IMR-90 (cell line): ENCODE results near the gene PLXNA1. TPM values are rescaled to one million over a fixed set of nuclear protein-coding genes. Genes with fewer than 3 reads are reported as not detected.

ENCODE experiments used
- ATAC-seq: fragments of 200-7000 bp; cut with Tn5 transposase; 2 replicates; pipeline ENCODE4 v1.9.1; 2020; ENCODE audit warnings: low read depth, mild to moderate bottlenecking, moderate library complexity
- BruUV-seq: library from RNA; stranded (reverse); fragments of 400-500 nt; replicated peaks from 2 replicates; lab custom pipeline; 2021; lab: Mats Ljungman, UMichigan
- CTCF ChIA-PET: fragments of 300-600 bp; formaldehyde crosslinking; extraction: SDS; loops from one replicate; lab custom pipeline; 2021; ENCODE audit warnings: antibody characterized with exemption; lab: Yijun Ruan, JAX
- POLR2A ChIA-PET: fragments of 300-600 bp; sonication (Branson Sonifier 250); formaldehyde crosslinking; loops from one replicate; lab custom pipeline; 2022; ENCODE audit warnings: antibody characterized with exemption; ENCODE audit not compliant: unreplicated experiment; lab: Charles Lee
- DNase-seq: peaks from one replicate; pipeline ENCODE4 v3.0.0; 2013
- H2AFZ ChIP-seq: replicated peaks from 2 replicates; pipeline ENCODE3; 2013; ENCODE audit warnings: low read length, mild to moderate bottlenecking; ENCODE audit not compliant: poor library complexity
- H2AK5ac ChIP-seq: 2 replicates; pipeline ENCODE4 v1.6.1; 2013; ENCODE audit warnings: low read depth, low read length, inconsistent platforms
- H2AK9ac ChIP-seq: replicated peaks from 2 replicates; pipeline ENCODE3; 2013; ENCODE audit warnings: mild to moderate bottlenecking, low read depth, low read length, moderate library complexity; ENCODE audit not compliant: poor library complexity
- H2BK120ac ChIP-seq: 2 replicates; pipeline ENCODE4 v1.6.1; 2013; ENCODE audit warnings: low read depth, low read length, inconsistent platforms
- H2BK15ac ChIP-seq: 3 replicates; pipeline ENCODE4 v1.6.1; 2013; ENCODE audit warnings: low read depth, low read length, inconsistent platforms
- H2BK20ac ChIP-seq: 2 replicates; pipeline ENCODE4 v1.6.1; 2013; ENCODE audit warnings: low read depth, mild to moderate bottlenecking, inconsistent platforms, low read length, moderate library complexity
- H2BK5ac ChIP-seq: 2 replicates; pipeline ENCODE4 v1.6.1; 2013; ENCODE audit warnings: mild to moderate bottlenecking, low read depth, low read length, inconsistent platforms; ENCODE audit not compliant: poor library complexity, severe bottlenecking
- H3K14ac ChIP-seq: replicated peaks from 2 replicates; pipeline ENCODE4 v1.6.1; 2013; ENCODE audit warnings: low read depth, low read length, inconsistent platforms
- H3K18ac ChIP-seq: 2 replicates; pipeline ENCODE4 v1.6.1; 2013; ENCODE audit warnings: low read depth, low read length, control low read depth
- H3K23ac ChIP-seq: 2 replicates; pipeline ENCODE4 v1.6.1; 2013; ENCODE audit warnings: low read depth, low read length, inconsistent platforms
- H3K27ac ChIP-seq: 2 replicates; pipeline ENCODE4 v1.5.1; 2013; ENCODE audit warnings: mild to moderate bottlenecking, control low read depth, low read length; ENCODE audit not compliant: insufficient read depth
- H3K27me3 ChIP-seq: 2 replicates; pipeline ENCODE4 v1.6.1; 2013; ENCODE audit warnings: low read length; ENCODE audit not compliant: control insufficient read depth, insufficient read depth
- H3K36me3 ChIP-seq: 2 replicates; pipeline ENCODE4 v1.6.1; 2013; ENCODE audit warnings: low read length, mixed read lengths; ENCODE audit not compliant: control insufficient read depth, insufficient read depth
- H3K4ac ChIP-seq: 2 replicates; pipeline ENCODE4 v1.6.1; 2013; ENCODE audit warnings: low read depth, low read length, inconsistent platforms
- H3K4me1 ChIP-seq: 2 replicates; pipeline ENCODE4 v1.6.1; 2013; ENCODE audit warnings: low read length, mixed read lengths; ENCODE audit not compliant: control insufficient read depth, insufficient read depth
- H3K4me2 ChIP-seq: 2 replicates; pipeline ENCODE4 v1.6.1; 2013; ENCODE audit warnings: low read depth, mild to moderate bottlenecking, control low read depth, low read length, moderate library complexity
- H3K4me3 ChIP-seq: 2 replicates; pipeline ENCODE4 v1.5.1; 2013; ENCODE audit warnings: low read depth, mild to moderate bottlenecking, control low read depth, low read length, moderate library complexity; ENCODE audit not compliant: insufficient read depth
- H3K56ac ChIP-seq: 2 replicates; pipeline ENCODE4 v1.6.1; 2013; ENCODE audit warnings: low read length, inconsistent platforms; ENCODE audit not compliant: insufficient read depth; ENCODE audit errors: extremely low read depth
- H3K79me1 ChIP-seq, 2 experiments: 2 replicates each; pipeline ENCODE4 v1.6.1; 2013; ENCODE audit warnings: low read length in 2 of 2, inconsistent platforms in 1 of 2, low read depth in 1 of 2
- H3K9ac ChIP-seq: 2 replicates; pipeline ENCODE4 v1.6.1; 2013; ENCODE audit warnings: low read depth, low read length, control low read depth
- H3K9me1 ChIP-seq: 2 replicates; pipeline ENCODE4 v1.6.1; 2013; ENCODE audit warnings: low read length, inconsistent platforms; ENCODE audit not compliant: insufficient read depth
- H3K9me3 ChIP-seq: 2 replicates; pipeline ENCODE4 v1.6.1; 2013; ENCODE audit warnings: low read length; ENCODE audit not compliant: control insufficient read depth, insufficient read depth
- H4K20me1 ChIP-seq: 2 replicates; pipeline ENCODE4 v1.6.1; 2013; ENCODE audit warnings: low read length, inconsistent platforms; ENCODE audit not compliant: insufficient read depth
- H4K5ac ChIP-seq: 2 replicates; pipeline ENCODE4 v1.6.1; 2013; ENCODE audit warnings: mild to moderate bottlenecking, low read depth, low read length, control low read depth
- H4K8ac ChIP-seq, 2 experiments: 2 replicates each; pipeline ENCODE4 v1.6.1; 2013; ENCODE audit warnings: low read depth in 2 of 2, low read length in 2 of 2, control low read depth in 1 of 2, inconsistent platforms in 1 of 2
- H4K91ac ChIP-seq: 2 replicates; pipeline ENCODE4 v1.6.1; 2013; ENCODE audit warnings: low read depth, low read length, inconsistent platforms; ENCODE audit not compliant: insufficient read depth
- BHLHE40 ChIP-seq: fragments of 150-350 bp; IDR thresholded peaks from 2 replicates; pipeline ENCODE4 v1.6.1; 2016; ENCODE audit warnings: mild to moderate bottlenecking, low read depth, low read length
- CEBPB ChIP-seq: IDR thresholded peaks from 2 replicates; pipeline ENCODE4 v1.6.1; 2012; ENCODE audit warnings: low read depth, low read length, improper control_type of control experiment
- CHD1 ChIP-seq: IDR thresholded peaks from 2 replicates; pipeline ENCODE4 v1.6.1; 2012; ENCODE audit warnings: low read depth, low read length, improper control_type of control experiment
- CTCF ChIP-seq: conservative IDR thresholded peaks from 2 replicates; pipeline ENCODE4 v1.5.1; 2012; ENCODE audit warnings: mild to moderate bottlenecking, low read depth, low read length, improper control_type of control experiment
- ELK1 ChIP-seq: fragments of 150-350 bp; IDR thresholded peaks from 2 replicates; pipeline ENCODE4 v1.6.1; 2016; ENCODE audit warnings: low read depth, mild to moderate bottlenecking, low read length, moderate library complexity, borderline replicate concordance
- FOS ChIP-seq: fragments of 150-350 bp; IDR thresholded peaks from 2 replicates; pipeline ENCODE4 v1.6.1; 2016; ENCODE audit warnings: low read depth, low read length
- MAFK ChIP-seq: IDR thresholded peaks from 2 replicates; pipeline ENCODE4 v1.6.1; 2012; ENCODE audit warnings: low read depth, low read length, improper control_type of control experiment
- NFE2L2 ChIP-seq: fragments of 150-350 bp; IDR thresholded peaks from 2 replicates; pipeline ENCODE4 v1.6.1; 2016; ENCODE audit warnings: low read depth, mild to moderate bottlenecking, low read length
- POLR2A ChIP-seq: IDR thresholded peaks from 2 replicates; pipeline ENCODE4 v1.6.1; 2012; ENCODE audit warnings: mild to moderate bottlenecking, low read depth, low read length
- RAD21 ChIP-seq: IDR thresholded peaks from 2 replicates; pipeline ENCODE4 v1.6.1; 2012; ENCODE audit warnings: low read length, improper control_type of control experiment
- RCOR1 ChIP-seq: IDR thresholded peaks from 2 replicates; pipeline ENCODE4 v1.6.1; 2012; ENCODE audit warnings: mild to moderate bottlenecking, low read length, improper control_type of control experiment; ENCODE audit not compliant: insufficient replicate concordance
- RFX5 ChIP-seq: IDR thresholded peaks from 2 replicates; pipeline ENCODE4 v1.8.0; 2012; ENCODE audit warnings: low read depth, mild to moderate bottlenecking, low read length, moderate library complexity
- SMC3 ChIP-seq: fragments of 150-350 bp; IDR thresholded peaks from 2 replicates; pipeline ENCODE4 v1.6.1; 2016; ENCODE audit warnings: low read depth, mild to moderate bottlenecking, antibody characterized with exemption, low read length, moderate library complexity
- USF2 ChIP-seq: fragments of 150-350 bp; IDR thresholded peaks from 2 replicates; pipeline ENCODE4 v1.6.1; 2017; ENCODE audit warnings: mild to moderate bottlenecking, antibody characterized with exemption, low read length, low read depth
- WGBS, 2 experiments: methylation state at CpG; one replicate each; pipeline versions ENCODE4 v1.1.5 to v1.1.7; 2013; ENCODE audit warnings: missing lambda C conversion rate in 2 of 2; ENCODE audit not compliant: insufficient read length in 1 of 2; ENCODE audit errors: extremely low coverage in 2 of 2; 5-methylcytosine and 5-hydroxymethylcytosine counted together
- dilution Hi-C: fragments of 300-500 bp; cut with HindIII; formaldehyde crosslinking; loops from one replicate; pipeline ENCODE4 v1.14.3; 2018; ENCODE audit warnings: low sequenced_read_pairs; ENCODE audit not compliant: unreplicated experiment
- in situ Hi-C: fragments of 300-500 bp; cut with MboI; formaldehyde crosslinking; loops from 3 replicates; pipeline ENCODE4 v1.14.3; 2019; ENCODE audit warnings: low sequenced_read_pairs, inconsistent platforms, mixed read lengths
- intact Hi-C: fragments of 100-400 bp; cut with micrococcal nuclease; formaldehyde crosslinking; loops from 2 replicates; pipeline ENCODE4 v1.10.0; 2022
- polyA plus RNA-seq, 3 experiments: library from polyadenylated mRNA; depleted of rRNA; stranded (reverse); fragments of >200 nt; gene quantifications; 2 replicates each; pipeline ENCODE4 v1.2.3, GENCODE V29; 2012; ENCODE audit warnings: low replicate concordance in 1 of 3
- total RNA-seq: library from RNA; depleted of rRNA; stranded (reverse); fragments of >200 nt; gene quantifications from 2 replicates; pipeline ENCODE4 v1.2.3, GENCODE V29; 2012

The PLXNA1 gene
- total and polyA plus RNA-seq, 2 of the 4 experiments (the other 2 are of a cell fraction), result 13.6 to 49.4 TPM

GRCh38 chr3:126984391-126985131, 1.6 kb downstream of the PLXNA1 start:
- Histone ChIP-seq H4K20me1 (peaks cover 58% of the 10 kb centered on the region), H3K27me3 (no peaks in the 10 kb centered on the region), H4K91ac (no peak overlapping the region), H2AK9ac (peak overlapping the region; percentile 85), H2BK20ac (no peak overlapping the region), H3K9ac (peak overlapping the region; percentile 74), H2BK5ac (no peak overlapping the region), H3K18ac (no peak overlapping the region), H2AFZ (peak overlapping the region; percentile 77), H3K9me1 (peaks cover 8% of the 10 kb centered on the region; the same call in 1 of the 2 replicates), H3K4me2 (peak overlapping the region; percentile 82), H4K5ac (no peak overlapping the region), H3K14ac (no peak overlapping the region), H3K27ac (peak overlapping the region; percentile 27; the same call in 1 of the 2 replicates), H3K4me3 (peak overlapping the region; percentile 67), H3K79me1 (peaks cover 14 to 57% of the 10 kb centered on the region in 2 experiments; a peak in 3 of 4 replicates), H2AK5ac (peak overlapping the region; percentile 67; the same call in 1 of the 2 replicates), H3K23ac (peak overlapping the region; percentile 11), H3K36me3 (peaks cover 12% of the 10 kb centered on the region), H4K8ac (peak overlapping the region in 1 of 2 experiments; percentile 19; a peak in 1 of 4 replicates), H3K9me3 (no peaks in the 10 kb centered on the region), H3K4me1 (peaks cover 14% of the 10 kb centered on the region; the same call in 1 of the 2 replicates), H3K56ac (0 out of 2 replicates have a peak overlapping the region, but pooled peaks have one; percentile 17), H2BK15ac (no peak overlapping the region), H3K4ac (0 out of 2 replicates have a peak overlapping the region, but pooled peaks have one; percentile 22), H2BK120ac (no peak overlapping the region)
- ChIA-PET POLR2A (no interaction called here), CTCF (interaction anchor here (0.8 kb wide), 1 partner anchor 111 kb away, joined by 3 read pairs; no protein-coding TSS in a partner anchor)
- intact Hi-C loops (loop anchor here (5.0 to 10.0 kb wide), 3 partner anchors 132 to 470 kb away; partner anchors contain the start of gene CHST13), in situ Hi-C loops (loop anchor here (5.0 kb wide), 1 partner anchor 232 kb away; no protein-coding TSS in a partner anchor), dilution Hi-C loops (no loop called here)
- no TSS peak for BruUV-seq
- ATAC-seq (no peak), DNase-seq (no peak)
- 16% methylated on average over 8 of the region's 21 CpGs; no CpG with 5 or more reads in 1 of the 2 experiments for WGBS, 2 experiments
- no peak for TF ChIP-seq POLR2A
- TF ChIP-seq FOS, result no peak
- no peak for TF ChIP-seq RCOR1
- no peak for TF ChIP-seq CEBPB
- TF ChIP-seq BHLHE40, result no peak
- TF ChIP-seq MAFK, result no peak
- no peak for TF ChIP-seq USF2
- TF ChIP-seq NFE2L2, result no peak
- no peak for TF ChIP-seq ELK1
- no peak for TF ChIP-seq CHD1
- TF ChIP-seq RAD21, result no peak
- no peak for TF ChIP-seq CTCF
- no peak for TF ChIP-seq SMC3
- TF ChIP-seq RFX5, result no peak
